Sigmoid colon (tissue), 7 donors: ENCODE measurements around the gene CCDC116. TPM values are rescaled to one million over a fixed set of nuclear protein-coding genes. Genes with fewer than 3 reads are reported as not detected.
A peak's percentile ranks its signal among the peaks of the same experiment; 100 is the strongest.

Experiments used
- DNase-seq: peaks from one replicate; pipeline ENCODE4 v3.0.0-alpha.2; 2019
- H3K27ac ChIP-seq, 4 donors: fragments of 200-600 bp; sonication (generic); one replicate each; pipeline ENCODE4 v1.5.1; 2016 to 2019; ENCODE audit warnings: mild to moderate bottlenecking in 1 of 4
- H3K27me3 ChIP-seq, 3 donors: fragments of 200-600 bp; sonication (generic); one replicate each; pipeline ENCODE4 v1.5.1; 2019; ENCODE audit warnings: mild to moderate bottlenecking in 1 of 3
- H3K36me3 ChIP-seq, 4 donors: fragments of 200-600 bp; sonication (generic); one replicate each; pipeline ENCODE4 v1.5.1; 2016 to 2019
- H3K4me1 ChIP-seq, 4 donors: fragments of 200-600 bp; sonication (generic); one replicate each; pipeline ENCODE4 v1.5.1; 2017 to 2019
- H3K4me3 ChIP-seq, 4 donors: fragments of 200-600 bp; sonication (generic); one replicate each; pipeline ENCODE4 v1.5.1; 2017 to 2019; ENCODE audit warnings: mild to moderate bottlenecking in 2 of 4, moderate library complexity in 1 of 4
- H3K9me3 ChIP-seq, 4 donors: fragments of 200-600 bp in 3 of 4; sonication (generic) in 3 of 4; one replicate each; pipeline versions ENCODE4 v1.5.1 to v1.6.1; 2013 to 2019
- EP300 ChIP-seq, 4 donors: sonication (generic); formaldehyde crosslinking; IDR thresholded peaks; one replicate each; pipeline ENCODE4 v1.6.1; 2017; ENCODE audit warnings: antibody characterized with exemption in 4 of 4
- POLR2A ChIP-seq, 2 donors: fragments of 450-650 bp; IDR thresholded peaks; one replicate each; pipeline ENCODE4 v1.6.1; 2016; ENCODE audit warnings: antibody characterized with exemption in 2 of 2, mild to moderate bottlenecking in 2 of 2, moderate library complexity in 2 of 2
- POLR2AphosphoS5 ChIP-seq, 4 donors: sonication (generic); formaldehyde crosslinking; IDR thresholded peaks; one replicate each; pipeline ENCODE4 v1.6.1; 2017; ENCODE audit warnings: antibody characterized with exemption in 4 of 4
- WGBS, 2 donors: extraction: QIAGEN DNeasy Blood & Tissue Kit; methylation state at CpG; one replicate each; pipeline ENCODE4 v1.1.7; 2013; 5-methylcytosine and 5-hydroxymethylcytosine counted together
- intact Hi-C: fragments of 100-400 bp; cut with DNase I; formaldehyde crosslinking; loops from one replicate; pipeline ENCODE4 v1.15.1; 2023
- polyA plus RNA-seq, 3 donors: library from polyadenylated mRNA; stranded (reverse); fragments of 200-250 nt; gene quantifications; one replicate each; pipeline ENCODE4 v1.2.3, GENCODE V29; 2013
- total RNA-seq, 4 donors: library from RNA; depleted of rRNA; stranded (reverse); fragments of >200 nt; gene quantifications; one replicate each; pipeline ENCODE4 v1.1.0, GENCODE V29; 2016
- TF ChIP-seq, protein P1 (sequence below), 4 experiments: fragments of 450-650 bp in 3 of 4; fragments of 200-600 bp in 1 of 4; IDR thresholded peaks; one replicate each; pipeline ENCODE4 v1.5.1; 2016 to 2019; ENCODE audit warnings: antibody characterized with exemption in 4 of 4, mild to moderate bottlenecking in 3 of 4, moderate library complexity in 2 of 4
- donor health status: healthy with polysubstance abuse.
- donor health status: Bipolar disorder and iron deficiency.
- donor health status: healthy.

The CCDC116 gene
- total and polyA plus RNA-seq, 7 donors = 0.33 to 2.5 (median 0.41) TPM; not detected in 2

DNA sequence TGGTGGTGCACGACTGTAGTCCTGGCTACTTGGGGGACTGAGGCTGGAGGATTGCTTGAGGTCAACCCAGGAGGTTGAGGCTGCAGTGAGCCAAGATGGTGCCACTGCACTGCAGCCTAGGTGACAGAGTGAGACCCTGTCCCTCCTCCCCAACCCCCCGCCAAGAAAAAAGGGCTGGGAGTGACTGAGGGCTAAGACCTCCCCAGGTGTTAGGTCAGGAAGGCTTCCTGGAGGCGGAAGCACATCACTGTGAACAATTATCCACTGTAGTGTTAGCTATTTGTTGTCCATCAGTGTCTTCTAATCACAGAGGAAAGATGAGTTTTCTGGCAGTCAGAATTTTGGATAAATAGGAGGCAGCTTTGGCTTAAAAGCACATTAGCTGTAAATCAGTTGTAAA lies 11.5 kb upstream of the CCDC116 start:
- no peak for DNase-seq
- no peak overlapping the region for H3K27ac ChIP-seq
- WGBS, 2 donors = 91 to 93% methylated on average over 3 of the region's 3 CpGs
- H3K4me3 ChIP-seq = no peak overlapping the region
- intact Hi-C loops = no loop called here
- peaks cover 0 to 20% (median 12%) of the 10 kb centered on the region in 4 donors for H3K4me1 ChIP-seq
- H3K9me3 ChIP-seq = no peaks in the 10 kb centered on the region
- H3K36me3 ChIP-seq = peaks cover 0 to 18% (median 0%) of the 10 kb centered on the region in 4 donors
- H3K27me3 ChIP-seq = no peaks in the 10 kb centered on the region
- TF ChIP-seq, protein P1, sequence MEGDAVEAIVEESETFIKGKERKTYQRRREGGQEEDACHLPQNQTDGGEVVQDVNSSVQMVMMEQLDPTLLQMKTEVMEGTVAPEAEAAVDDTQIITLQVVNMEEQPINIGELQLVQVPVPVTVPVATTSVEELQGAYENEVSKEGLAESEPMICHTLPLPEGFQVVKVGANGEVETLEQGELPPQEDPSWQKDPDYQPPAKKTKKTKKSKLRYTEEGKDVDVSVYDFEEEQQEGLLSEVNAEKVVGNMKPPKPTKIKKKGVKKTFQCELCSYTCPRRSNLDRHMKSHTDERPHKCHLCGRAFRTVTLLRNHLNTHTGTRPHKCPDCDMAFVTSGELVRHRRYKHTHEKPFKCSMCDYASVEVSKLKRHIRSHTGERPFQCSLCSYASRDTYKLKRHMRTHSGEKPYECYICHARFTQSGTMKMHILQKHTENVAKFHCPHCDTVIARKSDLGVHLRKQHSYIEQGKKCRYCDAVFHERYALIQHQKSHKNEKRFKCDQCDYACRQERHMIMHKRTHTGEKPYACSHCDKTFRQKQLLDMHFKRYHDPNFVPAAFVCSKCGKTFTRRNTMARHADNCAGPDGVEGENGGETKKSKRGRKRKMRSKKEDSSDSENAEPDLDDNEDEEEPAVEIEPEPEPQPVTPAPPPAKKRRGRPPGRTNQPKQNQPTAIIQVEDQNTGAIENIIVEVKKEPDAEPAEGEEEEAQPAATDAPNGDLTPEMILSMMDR (IDR thresholded peaks at IDR 0.05) = no peak
- no peak for TF ChIP-seq POLR2AphosphoS5 (IDR thresholded peaks at IDR 0.05)

DNA sequence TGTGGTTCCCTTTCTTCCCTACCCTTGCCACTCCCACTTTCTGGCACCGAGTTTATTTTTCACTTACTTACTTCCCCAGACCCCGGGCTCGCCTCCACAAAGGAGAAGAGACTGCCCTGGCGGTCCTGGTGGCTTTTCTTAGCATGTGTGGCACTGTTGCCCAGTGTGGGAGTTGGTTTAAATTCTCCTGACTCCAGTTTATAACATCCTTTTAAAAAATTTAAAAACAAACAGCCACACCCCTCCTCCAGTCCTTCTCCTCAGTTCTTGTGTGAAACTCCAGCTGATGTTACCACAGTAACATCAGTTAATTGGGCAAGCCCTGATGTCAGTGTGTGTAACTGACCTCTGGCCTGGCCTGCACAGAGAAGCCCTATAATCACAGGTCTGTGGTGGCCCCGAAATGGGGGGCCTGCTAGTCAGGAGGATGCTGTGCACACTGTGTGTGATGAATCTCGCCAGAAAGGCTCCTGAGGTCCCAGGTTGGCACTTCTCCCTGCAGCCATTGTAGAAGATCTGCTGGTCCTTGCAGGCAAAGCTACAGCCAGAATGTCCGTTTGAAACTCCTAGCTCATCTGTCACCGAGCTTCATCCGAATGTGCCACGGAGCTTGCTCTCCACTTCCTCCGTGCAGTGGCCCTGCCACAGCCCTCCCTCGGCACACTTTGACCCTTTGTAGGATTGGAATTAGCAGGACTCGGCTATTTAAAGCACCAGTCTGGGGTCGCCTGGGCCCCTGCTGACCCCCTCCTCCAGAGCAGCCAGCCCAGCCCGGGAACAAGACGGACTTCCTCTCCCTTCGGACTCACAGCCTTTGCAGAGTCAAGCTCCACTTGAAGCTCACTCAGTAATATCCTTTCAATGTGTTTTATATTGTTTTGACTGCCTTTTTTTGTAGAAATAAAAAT lies 10.3 kb upstream of the CCDC116 start:
- intact Hi-C loops = no loop called here
- no peak overlapping the region for H3K4me3 ChIP-seq
- peaks cover 0 to 18% (median 0%) of the 10 kb centered on the region in 4 donors for H3K36me3 ChIP-seq
- H3K27me3 ChIP-seq = no peaks in the 10 kb centered on the region
- no peaks in the 10 kb centered on the region for H3K9me3 ChIP-seq
- WGBS, 2 donors = 69 to 75% methylated on average over 17 of the region's 17 CpGs
- no peak overlapping the region for H3K27ac ChIP-seq
- peaks cover 0 to 20% (median 12%) of the 10 kb centered on the region in 4 donors for H3K4me1 ChIP-seq
- DNase-seq = no peak
- TF ChIP-seq POLR2AphosphoS5 (IDR thresholded peaks at IDR 0.05) = no peak
- TF ChIP-seq POLR2A (IDR thresholded peaks at IDR 0.05) = no peak
- TF ChIP-seq, protein P1 (IDR thresholded peaks at IDR 0.05) = no peak
- TF ChIP-seq EP300 (IDR thresholded peaks at IDR 0.05) = no peak

DNA sequence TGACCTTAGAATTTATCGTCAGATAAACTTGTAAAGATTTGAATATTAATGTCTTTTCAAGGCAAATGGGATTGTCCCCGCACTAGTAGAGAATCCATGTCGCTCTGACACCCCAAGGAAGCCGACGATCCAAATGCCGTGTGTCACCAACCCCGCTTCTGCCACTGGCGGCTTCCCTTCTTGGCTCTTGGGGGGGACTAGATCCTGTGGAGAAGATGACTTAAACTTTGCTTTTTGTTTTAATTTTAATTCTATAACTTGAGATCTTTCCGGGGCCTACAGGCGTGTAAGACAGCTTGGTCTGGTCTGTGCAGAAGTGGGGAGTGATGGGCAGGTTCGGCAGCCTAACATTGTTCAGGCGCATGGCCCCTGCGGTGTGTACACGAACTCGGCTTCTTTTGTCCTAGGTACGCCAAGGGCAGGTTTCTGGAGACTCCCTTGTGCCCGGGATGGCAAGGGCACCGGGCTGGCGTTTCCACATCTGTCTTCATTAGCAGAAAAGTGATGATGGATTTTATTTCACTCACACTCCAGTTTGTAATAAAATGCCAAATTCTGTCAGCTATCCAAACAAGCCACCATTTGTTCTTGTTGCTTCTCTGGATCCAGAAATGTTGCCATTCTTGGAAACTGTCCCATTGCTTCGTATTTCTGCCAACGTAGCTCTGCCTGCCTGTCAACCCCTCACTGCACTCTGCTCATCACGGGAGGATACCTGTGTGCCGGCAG lies 9.5 kb upstream of the CCDC116 start:
- H3K9me3 ChIP-seq = no peaks in the 10 kb centered on the region
- intact Hi-C loops = no loop called here
- DNase-seq = no peak
- H3K4me3 ChIP-seq = no peak overlapping the region
- WGBS, 2 donors = 93 to 94% methylated on average over 23 of the region's 23 CpGs
- H3K27me3 ChIP-seq = no peaks in the 10 kb centered on the region
- TF ChIP-seq POLR2AphosphoS5 (IDR thresholded peaks at IDR 0.05) (no peak), POLR2A (IDR thresholded peaks at IDR 0.05) (no peak), EP300 (IDR thresholded peaks at IDR 0.05) (no peak)
- TF ChIP-seq, protein P1 (IDR thresholded peaks at IDR 0.05) = no peak
- peaks cover 0 to 18% (median 0%) of the 10 kb centered on the region in 4 donors for H3K36me3 ChIP-seq
- peaks cover 0 to 20% (median 12%) of the 10 kb centered on the region in 4 donors for H3K4me1 ChIP-seq
- H3K27ac ChIP-seq = peak overlapping the region in 1 of 4 donors; percentile 18

DNA sequence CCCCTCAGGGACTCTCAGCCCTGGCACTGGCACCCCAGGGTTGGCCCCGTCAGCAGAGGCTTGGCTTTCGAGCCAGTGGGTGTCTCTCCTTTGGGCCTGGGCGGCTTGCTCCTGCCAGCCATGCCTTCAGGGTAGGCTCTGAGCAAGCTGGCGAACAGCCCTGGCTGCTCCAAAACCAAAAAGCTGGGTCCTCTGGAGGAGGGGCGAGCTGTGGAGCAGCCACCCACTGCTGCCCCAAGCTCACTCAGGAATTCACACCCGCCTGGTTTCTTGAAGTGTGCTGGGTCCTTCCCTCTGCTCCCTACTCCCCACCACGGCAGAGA lies 9.0 kb upstream of the CCDC116 start:
- 90 to 92% methylated on average over 7 of the region's 7 CpGs for WGBS, 2 donors
- Histone ChIP-seq H3K9me3 (no peaks in the 10 kb centered on the region), H3K36me3 (peaks cover 0 to 22% (median 0%) of the 10 kb centered on the region in 4 donors), H3K4me3 (no peak overlapping the region), H3K27ac (peak overlapping the region in 1 of 4 donors; percentile 18), H3K27me3 (no peaks in the 10 kb centered on the region), H3K4me1 (peaks cover 0 to 21% (median 15%) of the 10 kb centered on the region in 4 donors)
- DNase-seq = no peak
- no peak for TF ChIP-seq POLR2AphosphoS5 (IDR thresholded peaks at IDR 0.05)
- TF ChIP-seq POLR2A (IDR thresholded peaks at IDR 0.05) = no peak
- no peak for TF ChIP-seq EP300 (IDR thresholded peaks at IDR 0.05)
- TF ChIP-seq, protein P1 (IDR thresholded peaks at IDR 0.05) = no peak
- intact Hi-C loops = no loop called here
